Mucosa of rectum (tissue), 2 donors: Measurements from ENCODE around the gene NEK6.
"Not testable (repeated sequence)": the region's sequence is repeated elsewhere in the genome, so short reads cannot be mapped to it uniquely, and the experiment has no call there.

ENCODE experiments used
- H3K27ac ChIP-seq, 2 donors: one replicate each; pipeline ENCODE4 v1.7.0; 2013; ENCODE audit warnings: inconsistent platforms in 2 of 2, low read depth in 2 of 2, low read length in 2 of 2
- H3K27me3 ChIP-seq, 2 donors: one replicate each; pipeline ENCODE4 v1.7.0; 2013; ENCODE audit warnings: low read length in 2 of 2; ENCODE audit not compliant: control insufficient read depth in 2 of 2, insufficient read depth in 2 of 2
- H3K36me3 ChIP-seq, 2 donors: one replicate each; pipeline ENCODE4 v1.7.0; 2013; ENCODE audit warnings: low read length in 2 of 2; ENCODE audit not compliant: control insufficient read depth in 2 of 2, insufficient read depth in 2 of 2
- H3K4me1 ChIP-seq, 2 donors: one replicate each; pipeline ENCODE4 v1.7.0; 2013; ENCODE audit warnings: low read length in 2 of 2, mild to moderate bottlenecking in 1 of 2; ENCODE audit not compliant: control insufficient read depth in 2 of 2, insufficient read depth in 2 of 2
- H3K4me3 ChIP-seq, 2 donors: one replicate each; pipeline ENCODE4 v1.7.0; 2013; ENCODE audit warnings: low read length in 2 of 2
- H3K9ac ChIP-seq, 2 donors: one replicate each; pipeline ENCODE4 v1.7.0; 2013; ENCODE audit warnings: low read length in 2 of 2, low read depth in 1 of 2, mild to moderate bottlenecking in 1 of 2
- H3K9me3 ChIP-seq, 2 donors: one replicate each; pipeline ENCODE4 v1.7.0; 2013; ENCODE audit warnings: low read length in 2 of 2; ENCODE audit not compliant: control insufficient read depth in 2 of 2
- donor health status: healthy.
- donor health status: Normal muscosa, but diverticular disease.

NEK6 gene

DNA sequence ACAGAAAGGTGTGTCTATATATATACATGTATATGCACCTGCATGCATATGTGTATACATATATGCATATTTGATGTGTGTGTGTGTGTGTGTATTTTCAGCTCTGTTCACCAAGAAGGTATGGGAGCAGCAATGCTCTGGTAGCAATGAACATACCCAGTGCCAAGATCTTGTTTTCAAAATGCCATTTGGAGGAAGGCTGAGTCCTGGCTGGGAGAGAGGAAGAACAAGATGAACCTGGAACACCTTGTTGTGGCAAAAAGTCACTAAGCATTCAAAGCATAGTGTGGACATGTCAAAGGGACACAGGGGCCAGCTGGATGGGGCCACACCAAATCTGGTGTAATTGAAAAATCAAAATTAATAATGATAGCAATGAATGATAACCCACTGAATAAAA, 31.8 kb upstream of the NEK6 start:
- Histone ChIP-seq H3K4me3 (no peak overlapping the region), H3K9ac (no peak overlapping the region), H3K4me1 (peaks cover 6 to 14% of the 10 kb centered on the region in 2 donors), H3K9me3 (no peaks in the 10 kb centered on the region), H3K27me3 (no peaks in the 10 kb centered on the region), H3K27ac (no peak overlapping the region), H3K36me3 (no peaks in the 10 kb centered on the region)

DNA sequence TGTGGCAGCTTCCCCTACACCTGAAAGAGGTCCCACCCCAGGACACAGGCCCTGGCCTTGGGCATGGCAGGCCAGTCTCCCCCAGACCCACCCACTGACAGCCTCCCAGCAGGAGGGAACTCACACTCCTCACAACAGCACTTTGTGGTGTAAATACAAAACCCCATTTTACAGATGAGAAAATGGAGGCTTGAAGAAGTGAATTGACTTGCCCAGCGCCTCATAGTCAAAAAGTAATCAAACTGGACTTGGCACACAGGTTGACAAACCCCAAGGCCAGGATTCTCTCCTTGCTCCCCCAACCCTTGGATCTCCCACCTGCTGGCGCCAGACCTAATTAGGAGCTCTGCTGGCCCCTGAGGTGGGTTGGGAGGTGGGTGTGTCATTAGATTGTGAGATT, 29.2 kb upstream of the NEK6 start:
- Histone ChIP-seq H3K27ac (no peak overlapping the region), H3K36me3 (no peaks in the 10 kb centered on the region), H3K4me3 (no peak overlapping the region), H3K9ac (no peak overlapping the region), H3K4me1 (peaks cover 0 to under 1% of the 10 kb centered on the region in 2 donors), H3K9me3 (no peaks in the 10 kb centered on the region), H3K27me3 (no peaks in the 10 kb centered on the region)

- Histone ChIP-seq H3K4me1 (no peaks in the 10 kb centered on the region), H3K36me3 (no peaks in the 10 kb centered on the region), H3K27ac (no peak overlapping the region), H3K9me3 (no peaks in the 10 kb centered on the region), H3K27me3 (no peaks in the 10 kb centered on the region), H3K4me3 (no peak overlapping the region), H3K9ac (no peak overlapping the region)
Measured at GRCh38 chr9:124231095-124231737, 26.5 kb upstream of the NEK6 start.

DNA sequence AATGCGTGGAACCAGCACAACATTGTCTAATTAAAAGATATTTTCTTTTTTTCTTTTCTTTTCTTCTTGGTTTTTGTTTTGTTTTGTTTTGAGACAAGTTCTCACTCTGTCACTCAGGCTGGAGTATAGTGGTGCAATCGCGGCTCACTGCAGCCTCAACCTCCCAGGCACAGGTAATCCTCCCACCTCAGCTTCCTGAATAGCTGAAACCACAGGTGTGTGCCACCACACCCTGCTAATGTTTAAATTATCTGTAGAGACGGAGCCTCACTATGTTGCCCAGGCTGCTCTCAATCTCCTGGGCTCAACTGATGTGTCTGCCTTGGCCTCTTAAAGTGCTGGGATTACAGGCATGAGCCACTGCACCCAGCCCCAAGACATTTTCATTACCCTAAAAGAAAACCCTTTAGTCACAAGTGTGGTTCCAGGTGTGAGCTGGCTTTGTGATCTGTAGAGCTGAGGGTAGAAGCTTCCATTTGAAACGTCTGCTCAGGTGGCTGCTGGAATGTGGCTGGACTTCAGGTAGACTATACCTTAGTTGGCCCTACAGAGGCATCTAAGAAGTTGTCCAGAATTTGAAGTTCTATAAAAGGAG, 19.1 kb upstream of the NEK6 start:
- Histone ChIP-seq H3K27ac (no peak overlapping the region), H3K4me3 (no peak overlapping the region), H3K4me1 (peaks cover 12% of the 10 kb centered on the region in 2 donors), H3K27me3 (no peaks in the 10 kb centered on the region), H3K36me3 (no peaks in the 10 kb centered on the region), H3K9ac (no peak overlapping the region), H3K9me3 (no peaks in the 10 kb centered on the region)

DNA sequence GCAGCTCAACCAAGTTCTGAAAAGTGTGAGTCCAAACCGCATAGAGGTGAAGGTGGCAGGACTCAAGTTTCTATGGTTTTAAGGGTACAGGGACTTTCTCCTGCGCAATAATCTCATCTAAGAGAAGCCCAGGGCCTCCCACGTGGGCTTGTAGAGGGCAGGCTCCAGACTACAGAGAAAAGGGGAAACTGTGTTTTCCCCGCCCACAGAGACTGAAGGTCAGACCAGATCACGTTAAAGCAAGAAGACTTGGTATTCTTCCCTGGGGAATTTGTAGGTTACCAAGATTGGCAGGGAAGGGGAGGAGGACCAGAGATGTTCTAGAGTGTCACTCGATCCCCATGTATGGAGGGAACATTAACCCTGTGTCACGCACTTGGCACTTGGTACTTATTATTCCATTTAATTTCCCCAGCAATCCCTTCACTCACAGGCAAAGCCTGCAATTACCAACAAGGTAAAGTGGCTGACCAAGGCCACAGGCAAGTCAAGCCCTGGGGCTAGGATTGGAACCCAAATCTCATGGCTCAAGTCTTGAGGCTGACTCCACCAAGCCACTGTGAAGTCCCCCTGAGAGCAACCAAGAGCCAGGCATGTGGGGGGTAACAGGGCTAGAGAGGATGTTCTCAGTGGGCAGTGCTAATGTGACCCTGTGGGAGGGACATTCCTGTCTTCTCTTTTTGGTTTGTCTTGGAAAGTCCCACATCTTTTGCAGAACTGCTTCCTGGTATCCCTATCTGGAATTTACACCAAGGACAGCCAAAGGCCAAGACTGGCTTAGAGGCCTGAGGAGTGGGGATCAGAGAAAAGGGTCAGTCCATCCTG, 18.3 kb upstream of the NEK6 start:
- Histone ChIP-seq H3K4me1 (peaks cover 12% of the 10 kb centered on the region in 2 donors), H3K9me3 (no peaks in the 10 kb centered on the region), H3K36me3 (no peaks in the 10 kb centered on the region), H3K9ac (no peak overlapping the region), H3K27me3 (no peaks in the 10 kb centered on the region), H3K27ac (no peak overlapping the region), H3K4me3 (no peak overlapping the region)

GRCh38 chr9:124242331-124243194, 15.2 kb upstream of the NEK6 start:
- Histone ChIP-seq H3K4me3 (peak overlapping the region; percentile 53 to 56), H3K36me3 (no peaks in the 10 kb centered on the region), H3K27ac (peak overlapping the region; percentile 45 to 63)

GRCh38 chr9:124247393-124247792, 10.4 kb upstream of the NEK6 start:
- H3K4me3 ChIP-seq, H3K27ac ChIP-seq, H3K27me3 ChIP-seq, H3K36me3 ChIP-seq, H3K9ac ChIP-seq, H3K9me3 ChIP-seq, H3K4me1 ChIP-seq: not testable (repeated sequence)

More at GRCh38 chr9:124242331-124243194, 15.2 kb upstream of the NEK6 start:
- no peaks in the 10 kb centered on the region for H3K27me3 ChIP-seq
- peaks cover 12% of the 10 kb centered on the region in 2 donors for H3K4me1 ChIP-seq
- peak overlapping the region; percentile 1 to 2 for H3K9ac ChIP-seq
- H3K9me3 ChIP-seq, result no peaks in the 10 kb centered on the region

DNA sequence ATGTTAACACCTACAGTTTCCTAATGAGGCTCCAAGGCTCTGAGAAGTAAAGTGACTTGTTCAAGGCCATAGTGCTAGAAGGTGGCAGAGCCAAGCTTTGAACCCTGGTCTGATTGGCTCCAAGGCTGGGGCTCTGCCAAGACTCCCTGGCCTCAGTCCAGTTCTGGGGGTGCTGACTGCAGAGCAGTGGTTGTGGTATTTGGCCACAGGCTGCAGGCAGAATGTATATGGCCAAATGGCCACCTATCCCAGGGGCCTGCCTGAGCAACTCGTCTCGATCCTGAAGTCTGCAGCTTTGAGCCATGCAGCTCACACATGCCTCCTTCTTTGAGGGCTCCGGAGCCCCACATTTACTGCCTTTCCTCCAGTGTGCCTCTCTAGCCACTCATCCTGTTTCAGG, 9.7 kb upstream of the NEK6 start:
- Histone ChIP-seq H3K27ac (no peak overlapping the region), H3K9me3 (no peaks in the 10 kb centered on the region), H3K27me3 (no peaks in the 10 kb centered on the region), H3K9ac (no peak overlapping the region), H3K4me1 (peaks cover 2 to 3% of the 10 kb centered on the region in 2 donors), H3K4me3 (no peak overlapping the region), H3K36me3 (no peaks in the 10 kb centered on the region)

GRCh38 chr9:124248960-124249359, 8.8 kb upstream of the NEK6 start:
- Histone ChIP-seq H3K27ac (no peak overlapping the region), H3K9me3 (no peaks in the 10 kb centered on the region), H3K9ac (no peak overlapping the region), H3K4me1 (no peaks in the 10 kb centered on the region), H3K27me3 (no peaks in the 10 kb centered on the region), H3K4me3 (no peak overlapping the region), H3K36me3 (no peaks in the 10 kb centered on the region)
